Measurements from ENCODE around the gene UNKL. TPM values are rescaled to one million over a fixed set of nuclear protein-coding genes. Genes with fewer than 3 reads are reported as not detected.

UNKL gene
- total RNA-seq, 1 experiment from 2014 or later, result 6.5 TPM

GRCh38 chr16:1351582-1352362 is 62.7 kb downstream of the UNKL start, which contains the start of the genes GNPTG and TSR3:
Gene GNPTG (plus strand): TSS chr16:1351931. CDS start chr16:1351966, 35 bp downstream.
Gene TSR3 (minus strand): TSS chr16:1351878. CDS start chr16:1351804, 74 bp downstream.
- peak; percentile 83 for DNase-seq (ENCODE audit: low read depth)

GRCh38 chr16:1351215-1351581 is 63.3 kb downstream of the UNKL start:
- DNase-seq (ENCODE audit: low read depth), result no peak

- DNase-seq (ENCODE audit: low read depth), result no peak
Measured at GRCh38 chr16:1350691-1351090, 63.8 kb downstream of the UNKL start.

- no peak for DNase-seq (ENCODE audit: low read depth)
Measured at GRCh38 chr16:1349951-1350350, 64.6 kb downstream of the UNKL start.

- no peak for DNase-seq (ENCODE audit: low read depth)
Measured at GRCh38 chr16:1349351-1349750, 65.2 kb downstream of the UNKL start.

- no peak for DNase-seq (ENCODE audit: low read depth)
Measured at GRCh38 chr16:1348926-1349325, 65.6 kb downstream of the UNKL start.

- DNase-seq (ENCODE audit: low read depth), result no peak
Measured at GRCh38 chr16:1348441-1348840, 66.1 kb downstream of the UNKL start.

GRCh38 chr16:1347962-1348361 is 66.5 kb downstream of the UNKL start:
- no peak for DNase-seq (ENCODE audit: low read depth)

- no peak for DNase-seq (ENCODE audit: low read depth)
Measured at GRCh38 chr16:1347286-1347855, 67.1 kb downstream of the UNKL start.

- DNase-seq (ENCODE audit: low read depth), result no peak
Measured at GRCh38 chr16:1346422-1347285, 67.8 kb downstream of the UNKL start.

GRCh38 chr16:1345651-1346421 is 68.7 kb downstream of the UNKL start:
- DNase-seq (ENCODE audit: low read depth), result no peak

- DNase-seq (ENCODE audit: low read depth), result peak; percentile 51
Measured at GRCh38 chr16:1345087-1345486, 69.4 kb downstream of the UNKL start.

- DNase-seq (ENCODE audit: low read depth), result no peak
Measured at GRCh38 chr16:1344499-1344898, 70.0 kb downstream of the UNKL start.

GRCh38 chr16:1343428-1344242 is 70.9 kb downstream of the UNKL start:
- no peak for DNase-seq (ENCODE audit: low read depth)

- DNase-seq (ENCODE audit: low read depth), result peak; percentile 86
Measured at GRCh38 chr16:1342526-1343427, 71.7 kb downstream of the UNKL start.

GRCh38 chr16:1341495-1342420 is 72.7 kb downstream of the UNKL start:
- no peak for DNase-seq (ENCODE audit: low read depth)

- no peak for DNase-seq (ENCODE audit: low read depth)
Measured at GRCh38 chr16:1340730-1341494, 73.6 kb downstream of the UNKL start.

All from M059J (cell line).